HepG2 (cell line): ENCODE results near the gene ARL14EPL. TPM values are rescaled to one million over a fixed set of nuclear protein-coding genes. Genes with fewer than 3 reads are reported as not detected.

Experiments
- ATAC-seq: fragments of 200-7000 bp; cut with Tn5 transposase; 3 replicates; pipeline ENCODE4 v1.9.1; 2020; ENCODE audit warnings: mild to moderate bottlenecking, moderate library complexity
- BruUV-seq: library from RNA; stranded (reverse); fragments of 400-500 nt; replicated peaks from 2 replicates; lab custom pipeline; 2021; lab: Mats Ljungman, UMichigan
- CTCF ChIA-PET: fragments of 300-600 bp; formaldehyde crosslinking; extraction: SDS; loops from one replicate; lab custom pipeline; 2021; ENCODE audit warnings: low total read pairs, inconsistent platforms, low intra/inter-chr PET ratio; lab: Yijun Ruan, JAX
- POLR2A ChIA-PET: fragments of 350-600 bp; sonication (Branson Sonifier 250); formaldehyde crosslinking; loops from one replicate; lab custom pipeline; 2020; ENCODE audit warnings: antibody characterized with exemption, inconsistent platforms; lab: Yijun Ruan, JAX
- DNase-seq: peaks from one replicate; pipeline ENCODE4 v3.0.0-alpha.2; 2015; ENCODE audit warnings: low spot score
- FAIRE-seq: peaks from 3 replicates; lab custom pipeline; 2011; peaks lifted over from hg19 to GRCh38; lab: Jason Lieb, UNC
- H2AFZ ChIP-seq: one replicate; pipeline ENCODE4 v1.6.1; 2011; ENCODE audit warnings: low read length, inconsistent platforms
- H3K27ac ChIP-seq: fragments of 300-600 bp; 3 replicates; pipeline ENCODE4 v1.8.0; 2011; ENCODE audit warnings: mixed run types, mild to moderate bottlenecking, mixed read lengths, low read length, inconsistent platforms; ENCODE audit not compliant: insufficient read depth; ENCODE audit errors: extremely low read length
- H3K27me3 ChIP-seq, 2 experiments: fragments of 200-600 bp in 1 of 2; 2 replicates in 1 of 2; 3 replicates in 1 of 2; pipeline versions ENCODE4 v1.6.0 to v1.8.0; 2011; ENCODE audit warnings: low read length in 2 of 2, mild to moderate bottlenecking in 2 of 2, moderate library complexity in 2 of 2, inconsistent platforms in 1 of 2; ENCODE audit not compliant: insufficient read depth in 2 of 2, control insufficient read depth in 1 of 2
- H3K36me3 ChIP-seq, 2 experiments: fragments of 200-600 bp in 1 of 2; replicated peaks in 1 of 2; 2 replicates in 1 of 2; 3 replicates in 1 of 2; pipeline versions ENCODE4 v1.5.1 to v1.8.0; 2011; ENCODE audit warnings: low read length in 2 of 2, inconsistent platforms in 1 of 2; ENCODE audit not compliant: insufficient read depth in 2 of 2, control insufficient read depth in 1 of 2
- H3K4me1 ChIP-seq: 2 replicates; pipeline ENCODE4 v1.5.1; 2012; ENCODE audit warnings: low read length, inconsistent platforms; ENCODE audit not compliant: insufficient read depth
- H3K4me2 ChIP-seq: 2 replicates; pipeline ENCODE4 v1.6.0; 2011; ENCODE audit warnings: low read depth, low read length, inconsistent platforms
- H3K4me3 ChIP-seq, 3 experiments: fragments of 200-600 bp in 1 of 3; sonication (generic), shearing (Covaris generic) in 1 of 3; replicated peaks in 1 of 3; 2 replicates each; pipeline ENCODE4 v1.5.1; 2011 to 2016; ENCODE audit warnings: low read length in 3 of 3, inconsistent platforms in 2 of 3, low read depth in 2 of 3, mild to moderate bottlenecking in 2 of 3, control low read depth in 1 of 3, mixed read lengths in 1 of 3; ENCODE audit not compliant: insufficient read depth in 1 of 3
- H3K79me2 ChIP-seq: one replicate; pipeline ENCODE4 v1.6.1; 2011; ENCODE audit warnings: low read length, inconsistent platforms; ENCODE audit not compliant: insufficient read depth
- H3K9ac ChIP-seq: 2 replicates; pipeline ENCODE4 v1.6.0; 2011; ENCODE audit warnings: mild to moderate bottlenecking, low read depth, low read length, inconsistent platforms; ENCODE audit not compliant: insufficient read depth
- H3K9me3 ChIP-seq: 2 replicates; pipeline ENCODE4 v1.5.1; 2012; ENCODE audit warnings: mild to moderate bottlenecking, low read length
- H4K20me1 ChIP-seq: 2 replicates; pipeline ENCODE4 v1.6.0; 2011; ENCODE audit warnings: inconsistent platforms, mild to moderate bottlenecking, low read length, moderate library complexity; ENCODE audit not compliant: insufficient read depth
- ATF7 ChIP-seq, 2 experiments: fragments of 450-650 bp in 1 of 2; sonication (generic) in 1 of 2; formaldehyde crosslinking in 1 of 2; IDR thresholded peaks; 2 replicates each; pipeline versions ENCODE4 v1.4.0 to v1.6.1; 2016 to 2020; ENCODE audit warnings: antibody characterized with exemption in 1 of 2, mild to moderate bottlenecking in 1 of 2, missing genetic modification reagents in 1 of 2
- CREB1 ChIP-seq, 2 experiments: fragments of 450-650 bp in 1 of 2; IDR thresholded peaks; 2 replicates each; pipeline ENCODE4 v1.6.1; 2016 to 2017; ENCODE audit warnings: control low read depth in 1 of 2, mild to moderate bottlenecking in 1 of 2, missing compliant biosample characterization in 1 of 2, missing genetic modification characterization in 1 of 2
- GMEB2 ChIP-seq: IDR thresholded peaks from 2 replicates; pipeline ENCODE4 v1.6.1; 2016; ENCODE audit warnings: missing biosample characterization, missing genetic modification reagents, low read depth
- RXRB ChIP-seq: IDR thresholded peaks from 2 replicates; pipeline ENCODE4 v1.6.1; 2016; ENCODE audit warnings: borderline replicate concordance, missing genetic modification reagents, missing compliant biosample characterization
- SRY ChIP-seq: sonication (generic); formaldehyde crosslinking; IDR thresholded peaks from 2 replicates; pipeline ENCODE4 v1.8.0; 2022; ENCODE audit warnings: mild to moderate bottlenecking, missing genetic modification reagents
- TBP ChIP-seq: sonication (generic); formaldehyde crosslinking; IDR thresholded peaks from 2 replicates; pipeline ENCODE4 v1.5.0; 2020; ENCODE audit warnings: missing genetic modification reagents
- ZFP62 ChIP-seq: sonication (generic); formaldehyde crosslinking; IDR thresholded peaks from 2 replicates; pipeline ENCODE4 v1.4.0; 2020; ENCODE audit warnings: missing genetic modification reagents
- ZNF24 ChIP-seq: fragments of 450-650 bp; IDR thresholded peaks from 2 replicates; pipeline ENCODE4 v1.6.1; 2017; ENCODE audit warnings: antibody characterized with exemption, mild to moderate bottlenecking
- WGBS: methylation state at CpG from one replicate; pipeline ENCODE4 v1.1.6; 2017; ENCODE audit warnings: low lambda C conversion rate; 5-methylcytosine and 5-hydroxymethylcytosine counted together
- in situ Hi-C: cut with HindIII; loops from 2 replicates; pipeline ENCODE4 v1.10.0; 2017; ENCODE audit warnings: low pct_unique_long_range_greater_than_20kb; ENCODE audit not compliant: extremely low pct_ligation_motif_present
- intact Hi-C: fragments of 100-400 bp; cut with micrococcal nuclease; formaldehyde crosslinking; loops from one replicate; pipeline ENCODE4 v1.10.0; 2022; ENCODE audit not compliant: unreplicated experiment
- polyA plus RNA-seq, 8 experiments: library from polyadenylated mRNA; depleted of rRNA in 3 of 8; stranded (reverse) in 7 of 8; unstranded in 1 of 8; fragments of >200 nt; fragmentation: Illumina TruSeq in 4 of 8; extraction: Trizol in 4 of 8; gene quantifications; 2 replicates each; pipeline versions ENCODE4 v1.2.1 to v1.2.3, GENCODE V29; 2011 to 2016; ENCODE audit warnings: low read depth in 4 of 8, missing spikeins in 1 of 8, mixed read lengths in 1 of 8; ENCODE audit not compliant: insufficient read depth in 1 of 8
- total RNA-seq, 5 experiments: library from RNA; depleted of rRNA; stranded (reverse); fragments of >200 nt; fragmentation: Illumina TruSeq; extraction: Trizol; gene quantifications; 2 replicates each; pipeline ENCODE4 v1.2.3, GENCODE V29; 2016; ENCODE audit warnings: low read depth in 1 of 5

Gene ARL14EPL
- total and polyA plus RNA-seq, 2 of the 13 experiments (the other 11 are each of a cell fraction or from before 2014, with no cell fraction given): not detected

- H2AFZ ChIP-seq: no peak overlapping the region
- H3K27ac ChIP-seq: no peak overlapping the region
- 53% methylated on average over 13 of the region's 13 CpGs for WGBS
- ATAC-seq: no peak
- no peaks in the 10 kb centered on the region for H3K4me1 ChIP-seq
- no peak for DNase-seq
- BruUV-seq: no TSS peak
- 0 out of 5 replicates have a peak, but pooled peaks cover 0 to 3% of the 10 kb centered on the region in 2 experiments for H3K27me3 ChIP-seq
- no peaks in the 10 kb centered on the region for H3K36me3 ChIP-seq
- intact Hi-C loops (no loop called here), in situ Hi-C loops (loop anchor here (25.0 kb wide), 2 partner anchors 221 to 746 kb away; partner anchors contain the start of genes AP3S1 and ATG12)
- no peaks in the 10 kb centered on the region for H4K20me1 ChIP-seq
- no peaks in the 10 kb centered on the region for H3K79me2 ChIP-seq
- no peak overlapping the region for H3K4me3 ChIP-seq
- no peak overlapping the region for H3K9ac ChIP-seq
- ChIA-PET CTCF (no interaction called here), POLR2A (no interaction called here)
- FAIRE-seq: no peak
- H3K4me2 ChIP-seq: no peak overlapping the region
- H3K9me3 ChIP-seq: no peaks in the 10 kb centered on the region
- TF ChIP-seq CREB1 (IDR thresholded peaks at IDR 0.05) (peak; percentile 97), CREB1 (CRISPR knock-in tag; IDR thresholded peaks at IDR 0.05) (no peak), ZNF24 (no peak), ATF7 (IDR thresholded peaks at IDR 0.05) (peak; percentile 65), ATF7 (CRISPR knock-in tag; IDR thresholded peaks at IDR 0.05) (no peak)
Measured at GRCh38 chr5:116058346-116058936, 26.2 kb downstream of the ARL14EPL start.

DNA sequence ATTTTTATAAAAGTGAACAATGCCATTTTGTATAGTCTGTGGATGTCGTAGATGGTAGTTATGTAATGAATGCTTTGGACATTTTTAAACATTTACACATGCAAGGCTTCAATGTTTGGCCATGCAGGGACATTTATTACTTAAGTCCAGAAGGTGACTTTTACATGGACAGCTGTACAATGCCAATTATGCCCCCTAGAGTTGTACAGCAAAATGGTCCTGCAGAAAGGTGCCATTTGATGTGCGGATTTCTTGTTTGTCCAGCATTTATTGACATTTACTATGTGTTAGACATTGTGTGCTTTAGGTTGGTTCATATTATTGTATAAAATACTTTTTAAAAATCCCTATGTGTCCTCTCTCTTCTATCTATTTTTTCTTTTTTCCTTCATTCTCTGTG is 30.1 kb downstream of the ARL14EPL start:
- no peaks in the 10 kb centered on the region for H3K9me3 ChIP-seq
- no peaks in the 10 kb centered on the region for H3K79me2 ChIP-seq
- ChIA-PET POLR2A (no interaction called here), CTCF (no interaction called here)
- in situ Hi-C loops: loop anchor here (25.0 kb wide), 2 partner anchors 225 to 750 kb away; partner anchors contain the start of genes AP3S1 and ATG12
- intact Hi-C loops: loop anchor here (10.0 kb wide), 1 partner anchor 758 kb away; no protein-coding TSS in a partner anchor
- peak; percentile 6 for DNase-seq
- ATAC-seq: no peak
- 0 out of 5 replicates have a peak, but pooled peaks cover 0 to 2% of the 10 kb centered on the region in 2 experiments for H3K27me3 ChIP-seq
- H3K36me3 ChIP-seq: no peaks in the 10 kb centered on the region
- TF ChIP-seq RXRB (CRISPR knock-in tag): no peak
- TF ChIP-seq GMEB2 (CRISPR knock-in tag): no peak
- no peak for TF ChIP-seq SRY (CRISPR knock-in tag)
- TF ChIP-seq TBP (CRISPR knock-in tag): no peak
- TF ChIP-seq ZFP62 (CRISPR knock-in tag): no peak
- FAIRE-seq: no peak
- no peak overlapping the region for H3K9ac ChIP-seq
- 24% methylated on average over 2 of the region's 2 CpGs for WGBS
- H3K4me1 ChIP-seq: no peaks in the 10 kb centered on the region
- H3K4me2 ChIP-seq: no peak overlapping the region
- H4K20me1 ChIP-seq: no peaks in the 10 kb centered on the region
- no peak overlapping the region for H3K27ac ChIP-seq
- no peak overlapping the region for H2AFZ ChIP-seq
- BruUV-seq: no TSS peak
- no peak overlapping the region for H3K4me3 ChIP-seq
